Calu3 (cell line): ENCODE results near the gene AAR2. TPM values are rescaled to one million over a fixed set of nuclear protein-coding genes. Genes with fewer than 3 reads are reported as not detected.

Experiments
- BruUV-seq: library from RNA; stranded (reverse); fragments of 400-500 nt; replicated peaks from 2 replicates; lab custom pipeline; 2021; lab: Mats Ljungman, UMichigan
- CTCF ChIA-PET: fragments of 300-600 bp; sonication (Branson Sonifier 250); formaldehyde crosslinking; loops from one replicate; lab custom pipeline; 2022; ENCODE audit warnings: antibody characterized with exemption; lab: Charles Lee
- DNase-seq: peaks from one replicate; pipeline ENCODE4 v3.0.0; 2022
- H3K27ac Mint-ChIP-seq: one replicate; pipeline ENCODE4 v1.8.0; 2022; ENCODE audit warnings: mixed read lengths; ENCODE audit not compliant: unreplicated experiment
- H3K27me3 Mint-ChIP-seq: one replicate; pipeline ENCODE4 v1.8.0; 2022; ENCODE audit warnings: mixed read lengths; ENCODE audit not compliant: unreplicated experiment
- H3K36me3 Mint-ChIP-seq: one replicate; pipeline ENCODE4 v1.8.0; 2022; ENCODE audit warnings: mild to moderate bottlenecking, moderate library complexity, mixed read lengths; ENCODE audit not compliant: insufficient read depth, unreplicated experiment
- H3K4me1 Mint-ChIP-seq: one replicate; pipeline ENCODE4 v1.8.0; 2022; ENCODE audit warnings: mild to moderate bottlenecking, low read depth, mixed read lengths; ENCODE audit not compliant: unreplicated experiment
- H3K4me3 Mint-ChIP-seq: one replicate; pipeline ENCODE4 v1.8.0; 2022; ENCODE audit warnings: mild to moderate bottlenecking, low read depth, moderate library complexity, mixed read lengths; ENCODE audit not compliant: unreplicated experiment
- H3K9me3 Mint-ChIP-seq: one replicate; pipeline ENCODE4 v1.8.0; 2022; ENCODE audit warnings: low read depth, mixed read lengths; ENCODE audit not compliant: unreplicated experiment
- CTCF ChIP-seq: fragments of 200-600 bp; IDR thresholded peaks from one replicate; pipeline ENCODE4 v1.8.0; 2022; ENCODE audit warnings: antibody characterized with exemption; ENCODE audit not compliant: unreplicated experiment
- intact Hi-C: fragments of 100-400 bp; cut with micrococcal nuclease; formaldehyde crosslinking; loops from one replicate; pipeline ENCODE4 v1.10.0; 2022; ENCODE audit not compliant: unreplicated experiment
- total RNA-seq: library from RNA; stranded (reverse); gene quantifications from 2 replicates; pipeline ENCODE4 v1.2.3, GENCODE V29; 2022

AAR2 gene
- total RNA-seq, 1 experiment from 2014 or later: 37.0 TPM

GRCh38 chr20:36284751-36285150 lies 48.5 kb downstream of the AAR2 start:
- H3K9me3 Mint-ChIP-seq: no peaks in the 10 kb centered on the region
- intact Hi-C loops: no loop called here
- no peaks in the 10 kb centered on the region for H3K4me1 Mint-ChIP-seq
- DNase-seq: no peak
- no peaks in the 10 kb centered on the region for H3K36me3 Mint-ChIP-seq
- H3K27me3 Mint-ChIP-seq: peaks cover 92% of the 10 kb centered on the region
- H3K4me3 Mint-ChIP-seq: no peak overlapping the region
- CTCF ChIA-PET: no interaction called here
- no TSS peak for BruUV-seq
- no peak overlapping the region for H3K27ac Mint-ChIP-seq
- TF ChIP-seq CTCF: no peak

- DNase-seq: no peak
- TF ChIP-seq CTCF: no peak
- intact Hi-C loops: no loop called here
- no TSS peak for BruUV-seq
- Mint-ChIP-seq H3K27ac (no peak overlapping the region), H3K9me3 (no peaks in the 10 kb centered on the region), H3K36me3 (no peaks in the 10 kb centered on the region), H3K27me3 (peaks cover 89% of the 10 kb centered on the region), H3K4me3 (no peak overlapping the region), H3K4me1 (no peaks in the 10 kb centered on the region)
- CTCF ChIA-PET: interaction anchor here (0.6 kb wide), 1 partner anchor 207 kb away, joined by 5 read pairs; no protein-coding TSS in a partner anchor
Measured at GRCh38 chr20:36285746-36286447, 49.6 kb downstream of the AAR2 start.

- Mint-ChIP-seq H3K27ac (no peak overlapping the region), H3K4me1 (no peaks in the 10 kb centered on the region), H3K4me3 (no peak overlapping the region), H3K27me3 (peaks cover 81% of the 10 kb centered on the region), H3K9me3 (no peaks in the 10 kb centered on the region), H3K36me3 (no peaks in the 10 kb centered on the region)
- no peak for TF ChIP-seq CTCF
- DNase-seq: no peak
- CTCF ChIA-PET: interaction anchor here (1.7 kb wide), 1 partner anchor 16 kb away, joined by 3 read pairs; no protein-coding TSS in a partner anchor
- BruUV-seq: no TSS peak
- intact Hi-C loops: no loop called here
Measured at GRCh38 chr20:36297656-36298055, 61.4 kb downstream of the AAR2 start.

- H3K27ac Mint-ChIP-seq: no peak overlapping the region
- intact Hi-C loops: no loop called here
- H3K27me3 Mint-ChIP-seq: peaks cover 85% of the 10 kb centered on the region
- no TSS peak for BruUV-seq
- no peak for DNase-seq
- no peaks in the 10 kb centered on the region for H3K4me1 Mint-ChIP-seq
- TF ChIP-seq CTCF: no peak
- H3K4me3 Mint-ChIP-seq: no peak overlapping the region
- no peaks in the 10 kb centered on the region for H3K9me3 Mint-ChIP-seq
- CTCF ChIA-PET: interaction anchor here (1.7 kb wide), 1 partner anchor 15 kb away, joined by 3 read pairs; no protein-coding TSS in a partner anchor
- no peaks in the 10 kb centered on the region for H3K36me3 Mint-ChIP-seq
Measured at GRCh38 chr20:36298061-36298460, 61.8 kb downstream of the AAR2 start.
